GM21526 (cell line): ENCODE data around the gene WDR74.

ENCODE experiments used
- ATAC-seq: cut with Tn5 transposase; IDR thresholded peaks from one replicate; pipeline ENCODE4 v1.9.1; 2021; ENCODE audit warnings: moderate library complexity; ENCODE audit not compliant: unreplicated experiment, low FRiP score

WDR74 gene

GRCh38 chr11:62801071-62801470 is 38.3 kb downstream of the WDR74 start:
- no peak for ATAC-seq

DNA sequence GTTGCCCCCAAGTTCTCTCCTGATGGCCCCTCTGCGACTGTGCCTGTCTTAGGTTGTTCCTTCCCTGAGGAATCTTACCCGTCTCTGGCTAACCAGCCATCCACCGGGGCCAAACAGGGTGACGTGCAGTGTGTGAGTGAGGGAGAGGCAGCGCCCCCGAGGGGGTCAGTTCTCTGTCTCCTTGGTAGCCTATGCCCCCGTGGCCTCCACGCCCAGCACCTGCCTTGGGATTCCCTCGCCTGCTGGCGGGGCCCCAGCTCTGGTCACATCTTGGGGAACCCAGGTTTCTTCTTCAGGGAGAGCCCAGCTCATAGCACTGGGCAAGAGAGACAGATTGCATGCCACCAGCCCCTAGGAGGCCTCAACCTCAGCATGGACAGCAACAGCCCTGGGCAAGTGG is 39.9 kb downstream of the WDR74 start:
- ATAC-seq = no peak

- ATAC-seq = no peak
These were observed 43.1 kb downstream of the WDR74 start for GRCh38 chr11:62796281-62796680.

GRCh38 chr11:62794201-62794775 is 45.1 kb downstream of the WDR74 start:
- ATAC-seq = no peak

DNA sequence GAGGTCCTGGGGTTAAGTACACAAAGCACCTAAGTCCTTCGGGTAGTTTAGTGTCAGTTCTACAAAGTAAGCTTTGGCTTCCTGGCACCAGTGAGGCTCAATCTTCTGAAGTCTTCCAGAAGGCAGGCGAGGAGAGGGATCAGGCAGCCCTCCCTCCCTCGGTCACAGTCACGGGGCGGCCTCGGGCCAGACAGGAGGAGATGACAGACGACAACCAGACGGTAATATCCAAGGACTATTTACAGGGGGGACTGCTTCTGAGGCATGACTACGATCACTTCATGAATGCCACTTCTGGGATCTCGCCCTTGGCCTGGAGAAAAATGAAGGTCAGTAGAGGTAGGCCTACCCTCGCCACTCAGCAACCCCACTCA is 47.2 kb downstream of the WDR74 start:
- no peak for ATAC-seq

DNA sequence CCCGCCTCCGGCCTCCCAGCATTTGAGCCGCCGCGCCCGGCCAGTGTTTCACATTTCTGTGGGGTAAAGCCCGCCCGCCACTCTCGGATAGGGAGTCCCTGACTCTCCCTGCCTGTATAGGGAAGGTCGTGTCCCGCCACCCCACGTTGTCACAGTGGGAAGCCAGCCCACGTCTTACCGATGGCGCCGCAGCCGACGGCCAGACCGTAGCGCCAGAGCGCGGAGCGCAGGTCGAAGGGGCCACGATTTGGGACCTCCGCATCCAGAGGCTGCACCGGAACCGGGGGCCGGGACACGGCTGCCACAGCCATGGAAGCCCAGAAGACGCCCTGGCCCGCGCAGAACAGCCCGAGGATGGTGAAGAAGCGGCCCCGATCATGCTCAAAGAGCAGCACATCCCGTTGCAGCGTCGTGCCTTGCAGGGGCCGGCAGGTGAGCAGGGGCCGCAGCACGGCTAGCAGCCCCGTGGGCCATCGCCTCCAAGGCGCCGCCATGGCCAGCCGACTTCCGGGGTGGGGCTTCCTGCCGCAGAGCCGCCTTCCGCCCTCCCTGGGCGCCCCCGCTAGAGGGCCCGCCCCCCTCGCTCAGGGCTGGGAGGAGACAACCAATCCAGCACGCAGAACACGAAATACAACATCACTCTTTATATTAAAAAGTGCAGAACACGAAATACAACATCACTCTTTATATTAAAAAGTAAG is 47.7 kb downstream of the WDR74 start, which contains the start of gene TMEM223:
TMEM223 (minus strand) TSS at position 506 of the 701 bp plus-strand sequence; CDS start at position 494, 12 bp downstream.
- ATAC-seq = peak; percentile 50

GRCh38 chr11:62789576-62789975 is 49.8 kb downstream of the WDR74 start:
- no peak for ATAC-seq

- ATAC-seq = no peak
These were observed 50.4 kb downstream of the WDR74 start for GRCh38 chr11:62788991-62789390.

- peak; percentile 57 for ATAC-seq
These were observed 52.2 kb downstream of the WDR74 start, which contains the start of gene TMEM179B for GRCh38 chr11:62787005-62787759. TMEM179B (plus strand) TSS chr11:62787402; CDS start chr11:62787432, 30 bp downstream.

DNA sequence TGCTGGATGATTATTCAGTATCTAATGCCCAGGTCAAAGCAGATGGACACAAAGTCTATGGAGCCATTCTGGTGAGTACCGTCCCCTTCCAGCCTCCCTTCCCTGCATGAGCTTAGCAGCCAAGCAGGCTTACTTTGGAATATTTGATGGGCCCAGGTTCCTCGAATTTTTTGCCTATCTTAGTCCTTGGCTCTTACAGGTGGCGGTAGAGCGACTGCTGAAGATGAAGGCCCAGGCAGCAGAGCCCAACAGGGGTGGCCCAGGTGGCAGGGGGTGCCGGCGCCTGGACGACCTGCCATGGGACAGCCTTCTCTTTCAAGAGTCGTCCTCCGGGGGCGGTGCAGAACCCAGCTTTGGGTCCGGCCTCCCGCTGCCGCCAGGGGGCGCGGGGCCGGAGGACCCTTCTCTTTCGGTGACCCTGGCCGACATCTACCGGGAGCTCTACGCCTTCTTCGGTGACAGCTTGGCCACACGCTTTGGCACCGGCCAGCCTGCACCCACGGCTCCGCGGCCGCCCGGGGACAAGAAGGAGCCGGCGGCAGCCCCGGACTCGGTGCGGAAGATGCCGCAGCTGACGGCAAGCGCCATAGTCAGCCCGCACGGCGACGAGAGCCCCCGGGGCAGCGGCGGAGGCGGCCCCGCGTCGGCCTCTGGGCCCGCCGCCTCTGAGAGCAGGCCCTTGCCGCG is 52.9 kb downstream of the WDR74 start:
- peak; percentile 48 for ATAC-seq
